Amniotic epithelial cell (primary cell): ENCODE results near the gene GCN1.
"Not testable (repeated sequence)": the region's sequence is repeated elsewhere in the genome, so short reads cannot be mapped to it uniquely, and the experiment has no call there.

Experiments
- DNase-seq: peaks from one replicate; pipeline ENCODE4 v3.0.0-alpha.2; 2010; ENCODE audit warnings: low read depth

The GCN1 gene

GRCh38 chr12:120214626-120215356, 20.3 kb upstream of the GCN1 start:
- no peak for DNase-seq

GRCh38 chr12:120213758-120214157, 19.2 kb upstream of the GCN1 start:
- DNase-seq: no peak

GRCh38 chr12:120213182-120213581, 18.7 kb upstream of the GCN1 start:
- not testable (repeated sequence) for DNase-seq

- no peak for DNase-seq
Measured at GRCh38 chr12:120212301-120212700, 17.8 kb upstream of the GCN1 start.

- DNase-seq: no peak
Measured at GRCh38 chr12:120211904-120212283, 17.4 kb upstream of the GCN1 start.

GRCh38 chr12:120211243-120211903, 16.9 kb upstream of the GCN1 start:
- DNase-seq: no peak

GRCh38 chr12:120209851-120210250, 15.3 kb upstream of the GCN1 start:
- DNase-seq: no peak

GRCh38 chr12:120207227-120207626, 12.7 kb upstream of the GCN1 start:
- no peak for DNase-seq

GRCh38 chr12:120206781-120207180, 12.3 kb upstream of the GCN1 start:
- not testable (repeated sequence) for DNase-seq

- no peak for DNase-seq
Measured at GRCh38 chr12:120206228-120206627, 11.7 kb upstream of the GCN1 start.

- DNase-seq: no peak
Measured at GRCh38 chr12:120204171-120204570, 9.7 kb upstream of the GCN1 start.

GRCh38 chr12:120200364-120200800, 5.9 kb upstream of the GCN1 start:
- no peak for DNase-seq

- peak; percentile 91 for DNase-seq
Measured at GRCh38 chr12:120199595-120200306, 5.2 kb upstream of the GCN1 start.

GRCh38 chr12:120199025-120199424, 4.5 kb upstream of the GCN1 start:
- DNase-seq: no peak

- DNase-seq: no peak
Measured at GRCh38 chr12:120197542-120197887, 3.0 kb upstream of the GCN1 start.

GRCh38 chr12:120196817-120197541, 2.5 kb upstream of the GCN1 start:
- DNase-seq: not testable (repeated sequence)

GRCh38 chr12:120196363-120196762, 1.8 kb upstream of the GCN1 start:
- peak; percentile 34 for DNase-seq

GRCh38 chr12:120194226-120194533, 335 bp downstream of the GCN1 start:
- no peak for DNase-seq

- DNase-seq: not testable (repeated sequence)
Measured at GRCh38 chr12:120193286-120193685, 1.2 kb downstream of the GCN1 start.

GRCh38 chr12:120190985-120191480, 3.5 kb downstream of the GCN1 start:
- no peak for DNase-seq

- no peak for DNase-seq
Measured at GRCh38 chr12:120190386-120190785, 4.1 kb downstream of the GCN1 start.

GRCh38 chr12:120186654-120187053, 7.9 kb downstream of the GCN1 start:
- no peak for DNase-seq
